GM21528 (cell line): ENCODE results near the gene ZNF124.

ENCODE experiments used
- ATAC-seq: cut with Tn5 transposase; IDR thresholded peaks from one replicate; pipeline ENCODE4 v1.9.1; 2021; ENCODE audit warnings: mild to moderate bottlenecking, moderate library complexity; ENCODE audit not compliant: unreplicated experiment, low FRiP score

Gene ZNF124

DNA sequence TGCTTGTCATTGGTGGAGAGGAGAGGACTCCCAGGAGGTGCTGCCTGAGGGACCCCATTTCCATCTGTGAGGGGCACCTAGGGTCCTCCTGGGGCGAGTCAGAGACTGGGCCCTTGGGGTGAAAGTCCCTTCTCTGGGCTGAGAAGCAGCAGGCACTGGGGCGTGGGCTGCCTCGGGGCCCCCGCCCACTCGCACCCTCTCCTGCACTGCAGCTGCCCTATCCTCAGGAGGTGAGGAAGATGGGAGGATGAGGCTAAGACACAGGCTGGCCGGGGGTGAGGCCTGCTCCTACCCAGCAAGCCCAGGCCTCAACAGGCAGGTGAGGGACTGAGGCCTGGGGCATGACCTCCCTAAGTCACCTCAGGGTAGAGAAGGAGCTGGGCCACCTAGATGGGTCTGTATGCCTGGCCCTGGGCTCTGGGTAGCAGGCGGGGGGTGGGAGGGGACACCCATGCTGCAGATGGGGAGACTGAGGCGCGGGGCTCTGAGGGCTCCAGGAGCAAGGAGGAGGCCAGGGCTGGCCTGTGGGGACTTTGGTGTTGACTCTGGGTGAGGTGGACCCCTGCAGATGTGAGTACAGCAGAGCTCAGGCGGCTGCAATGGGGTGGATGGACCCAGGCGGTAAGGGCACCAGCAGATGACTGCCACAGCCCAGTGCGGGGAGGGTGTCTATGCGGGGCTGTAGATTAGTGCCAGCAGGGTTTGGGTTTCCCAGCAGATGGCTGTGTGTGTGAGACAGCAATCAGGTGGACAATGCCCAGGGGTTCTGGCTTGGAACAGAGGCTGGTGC, 57.3 kb downstream of the ZNF124 start:
- no peak for ATAC-seq

- no peak for ATAC-seq
Measured at GRCh38 chr1:247113733-247114271, 58.0 kb downstream of the ZNF124 start.

DNA sequence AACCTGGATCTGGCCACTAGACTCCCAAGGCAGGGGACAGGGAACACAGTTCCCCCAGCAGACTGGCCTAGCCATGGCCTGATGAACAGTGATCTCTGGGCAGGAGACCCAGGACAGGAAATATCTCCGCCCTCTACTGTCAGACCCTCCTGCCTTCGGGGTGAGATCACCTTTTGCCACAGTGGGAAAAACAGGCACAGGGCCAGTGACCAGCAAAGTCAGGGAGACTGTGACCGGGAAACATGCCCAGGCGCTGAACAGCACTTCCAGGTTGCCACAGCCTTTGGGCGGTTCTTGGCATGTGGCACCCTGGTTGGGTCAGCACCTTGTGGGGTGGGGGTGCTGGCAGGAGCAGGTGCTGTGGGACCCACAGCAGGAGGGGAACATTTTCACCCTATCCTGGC, 58.7 kb downstream of the ZNF124 start:
- no peak for ATAC-seq

DNA sequence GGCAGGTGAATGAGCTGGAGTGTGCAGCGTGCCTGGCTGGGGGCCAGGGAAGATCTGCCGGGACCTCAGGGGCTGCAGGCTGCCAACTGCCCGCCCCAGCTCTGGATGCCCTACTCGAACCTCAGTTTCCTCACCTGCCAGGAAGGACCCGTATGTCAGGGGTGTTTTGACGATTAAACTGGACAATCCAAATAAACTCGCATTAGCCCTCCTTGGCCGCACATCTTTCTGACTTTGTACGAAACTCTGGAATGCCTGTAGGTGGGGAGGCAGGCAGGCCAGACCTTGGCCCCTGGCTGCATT, 59.4 kb downstream of the ZNF124 start:
- no peak for ATAC-seq

GRCh38 chr1:247111700-247112478, 59.9 kb downstream of the ZNF124 start:
- ATAC-seq: no peak

GRCh38 chr1:247111259-247111699, 60.5 kb downstream of the ZNF124 start:
- no peak for ATAC-seq

DNA sequence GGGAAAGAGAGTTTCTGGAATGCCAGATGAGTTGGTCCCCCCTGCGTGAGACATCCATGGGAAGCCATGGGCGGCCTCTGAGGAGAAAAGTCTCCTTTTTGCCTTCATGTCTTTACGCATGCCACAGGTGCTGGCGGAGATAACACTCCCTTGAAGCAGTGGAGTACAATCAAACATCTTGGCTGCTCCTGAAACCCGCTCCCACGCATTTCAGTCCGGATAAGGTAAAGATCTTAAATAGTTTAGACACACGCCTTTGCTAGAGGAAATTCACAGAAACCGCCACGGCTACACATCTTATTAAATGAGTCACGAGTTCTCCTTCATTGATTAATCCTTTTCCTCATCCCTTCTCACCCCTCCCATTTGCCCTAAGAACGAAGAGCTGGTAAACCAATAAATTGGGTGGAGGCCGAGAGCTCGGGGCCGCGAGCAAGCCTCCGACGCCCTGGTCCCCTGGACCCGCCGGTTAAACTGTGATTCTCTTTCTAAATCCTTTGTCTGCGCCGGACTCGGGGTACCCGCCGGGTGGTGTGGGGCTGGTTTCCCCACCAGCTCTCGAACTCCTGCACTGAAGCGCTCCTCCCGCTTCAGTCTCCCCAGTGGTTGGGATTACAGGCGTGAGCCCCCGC, 61.1 kb downstream of the ZNF124 start:
- no peak for ATAC-seq

GRCh38 chr1:247107694-247108093, 64.1 kb downstream of the ZNF124 start:
- ATAC-seq: no peak

- ATAC-seq: no peak
Measured at GRCh38 chr1:247105966-247106365, 65.9 kb downstream of the ZNF124 start.
